Activated CD8-positive, alpha-beta memory T cell treated with anti-CD3 and anti-CD28 coated beads, Interleukin-2, amount 50 U/mL, for 48 hours (primary cell): Measurements from ENCODE around the gene MAP7D3.

Experiments used
- DNase-seq: peaks from one replicate; pipeline ENCODE4 v3.0.0-alpha.2; 2020

The MAP7D3 gene

GRCh38 chrX:136205882-136206380, 45.3 kb downstream of the MAP7D3 start:
- DNase-seq: no peak

- DNase-seq: no peak
Measured at GRCh38 chrX:136204571-136204970, 46.6 kb downstream of the MAP7D3 start.

GRCh38 chrX:136203951-136204350, 47.2 kb downstream of the MAP7D3 start:
- no peak for DNase-seq

- no peak for DNase-seq
Measured at GRCh38 chrX:136203438-136203837, 47.8 kb downstream of the MAP7D3 start.

- no peak for DNase-seq
Measured at GRCh38 chrX:136202889-136203288, 48.3 kb downstream of the MAP7D3 start.

- no peak for DNase-seq
Measured at GRCh38 chrX:136201601-136202000, 49.6 kb downstream of the MAP7D3 start.

GRCh38 chrX:136200466-136200865, 50.7 kb downstream of the MAP7D3 start:
- DNase-seq: no peak

GRCh38 chrX:136199365-136199764, 51.8 kb downstream of the MAP7D3 start:
- no peak for DNase-seq

- no peak for DNase-seq
Measured at GRCh38 chrX:136198678-136199243, 52.4 kb downstream of the MAP7D3 start.

GRCh38 chrX:136198010-136198409, 53.2 kb downstream of the MAP7D3 start:
- DNase-seq: no peak

GRCh38 chrX:136196691-136197155, 54.5 kb downstream of the MAP7D3 start:
- no peak for DNase-seq

GRCh38 chrX:136195247-136195646, 56.0 kb downstream of the MAP7D3 start:
- no peak for DNase-seq

- DNase-seq: no peak
Measured at GRCh38 chrX:136194536-136194935, 56.7 kb downstream of the MAP7D3 start.

- no peak for DNase-seq
Measured at GRCh38 chrX:136193771-136194170, 57.4 kb downstream of the MAP7D3 start.

- DNase-seq: no peak
Measured at GRCh38 chrX:136192839-136193414, 58.3 kb downstream of the MAP7D3 start.

GRCh38 chrX:136192135-136192534, 59.1 kb downstream of the MAP7D3 start:
- DNase-seq: no peak

GRCh38 chrX:136191171-136191570, 60.0 kb downstream of the MAP7D3 start:
- no peak for DNase-seq

- DNase-seq: no peak
Measured at GRCh38 chrX:136190038-136190713, 61.0 kb downstream of the MAP7D3 start.

GRCh38 chrX:136189222-136189621, 62.0 kb downstream of the MAP7D3 start:
- no peak for DNase-seq

- DNase-seq: no peak
Measured at GRCh38 chrX:136186023-136186413, 65.2 kb downstream of the MAP7D3 start.

GRCh38 chrX:136185401-136186022, 65.7 kb downstream of the MAP7D3 start:
- DNase-seq: no peak

GRCh38 chrX:136183917-136184316, 67.3 kb downstream of the MAP7D3 start:
- DNase-seq: no peak

GRCh38 chrX:136183172-136183571, 68.0 kb downstream of the MAP7D3 start:
- no peak for DNase-seq

GRCh38 chrX:136182414-136182813, 68.8 kb downstream of the MAP7D3 start:
- no peak for DNase-seq
